Activated T-helper 1 cell treated with Interleukin-2 at 50 U/mL for 16 hours (primary cell): ENCODE measurements around the gene RAF1.
"Not testable (repeated sequence)": the region's sequence is repeated elsewhere in the genome, so short reads cannot be mapped to it uniquely, and the experiment has no call there.

Experiments used
- DNase-seq: peaks from one replicate; pipeline ENCODE4 v3.0.0-alpha.2; 2020; ENCODE audit warnings: low read depth

Gene RAF1

GRCh38 chr3:12675115-12675810 lies 11.3 kb upstream of the RAF1 start:
- DNase-seq, result no peak

DNA sequence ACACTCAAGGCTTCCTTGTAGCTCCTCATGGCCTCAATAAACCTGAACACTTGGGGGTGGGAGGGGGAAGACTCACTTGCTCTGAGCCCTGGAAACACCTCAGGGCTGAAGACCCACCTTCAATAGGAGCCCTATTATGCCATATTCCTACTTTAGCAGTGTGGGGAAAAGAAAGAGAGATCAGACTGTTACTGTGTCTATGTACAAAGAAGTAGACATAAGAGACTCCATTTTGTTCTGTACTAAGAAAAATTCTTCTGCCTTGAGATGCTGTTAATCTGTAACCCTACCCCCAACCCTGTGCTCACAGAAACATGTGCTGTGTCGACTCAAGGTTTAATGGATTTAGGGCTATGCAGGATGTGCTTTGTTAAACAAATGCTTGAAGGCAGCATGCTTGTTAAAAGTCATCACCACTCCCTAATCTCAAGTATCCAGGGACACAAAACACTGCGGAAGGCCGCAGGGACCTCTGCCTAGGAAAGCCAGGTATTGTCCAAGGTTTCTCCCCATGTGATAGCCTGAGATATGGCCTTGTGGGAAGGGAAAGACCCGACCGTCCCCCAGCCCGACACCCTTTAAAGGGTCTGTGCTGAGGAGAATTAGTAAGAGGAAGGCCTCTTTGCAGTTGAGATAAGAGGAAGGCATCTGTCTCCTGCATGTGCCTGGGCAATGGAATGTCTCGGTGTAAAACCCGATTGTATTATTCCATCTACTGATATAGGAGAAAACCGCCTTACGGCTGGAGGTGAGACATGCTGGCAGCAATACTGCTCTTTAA lies 10.2 kb upstream of the RAF1 start:
- not testable (repeated sequence) for DNase-seq

GRCh38 chr3:12671120-12671450 lies 7.2 kb upstream of the RAF1 start:
- no peak for DNase-seq

- no peak for DNase-seq
Measured at GRCh38 chr3:12670365-12671119, 6.6 kb upstream of the RAF1 start.

- no peak for DNase-seq
Measured at GRCh38 chr3:12663401-12663935, 449 bp downstream of the RAF1 start.

GRCh38 chr3:12662593-12663400 lies 1.1 kb downstream of the RAF1 start:
- DNase-seq, result no peak

DNA sequence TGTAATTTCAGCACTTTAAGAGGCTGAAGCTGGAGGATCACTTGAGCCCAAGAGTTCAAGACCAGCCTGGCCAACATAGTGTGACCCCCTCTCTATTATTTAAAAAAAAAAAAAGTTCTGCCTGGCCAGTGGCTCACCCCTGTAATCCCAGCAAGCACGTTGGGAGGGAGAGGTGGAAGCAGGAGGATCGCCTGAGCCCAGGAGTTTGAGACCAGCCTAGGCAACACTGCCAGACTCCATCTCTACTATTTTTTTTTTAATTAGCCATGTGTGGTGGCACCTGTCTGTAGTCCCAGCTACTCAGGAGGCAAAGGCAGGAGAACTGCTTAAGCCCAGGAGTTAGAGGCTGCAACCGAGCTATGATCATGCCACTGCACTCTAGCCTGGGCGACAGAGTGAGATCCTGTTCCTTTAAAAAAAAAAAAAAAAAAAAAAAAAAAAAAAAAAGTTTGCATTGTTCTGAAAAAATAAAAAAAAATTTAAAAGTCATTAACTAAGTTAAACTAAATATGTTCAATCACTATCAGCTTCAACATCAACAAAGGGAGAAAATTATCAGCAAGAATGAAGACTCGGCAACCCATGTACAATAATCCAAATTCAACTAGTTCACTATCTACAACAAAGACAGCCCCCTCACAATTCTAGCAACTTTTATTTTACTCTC lies 1.9 kb downstream of the RAF1 start:
- DNase-seq, result no peak

DNA sequence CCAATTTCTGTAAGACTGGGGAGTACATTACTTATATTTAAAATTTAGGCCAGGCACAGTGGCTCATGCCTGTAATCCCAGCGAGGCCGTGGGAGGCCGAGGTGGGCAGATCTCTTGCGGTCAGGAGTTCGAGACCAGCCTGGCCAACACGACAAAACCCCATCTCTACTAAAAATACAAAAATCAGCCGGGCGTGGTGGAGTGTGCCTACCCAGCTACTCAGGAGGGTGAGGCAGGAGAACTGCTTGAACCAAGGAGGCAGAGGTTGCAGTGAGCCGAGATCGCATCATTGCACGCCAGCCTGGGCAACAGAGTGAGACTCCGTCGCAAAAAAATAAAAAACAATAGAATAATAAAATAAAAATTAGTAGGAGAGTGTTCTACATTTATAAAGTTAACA lies 2.5 kb downstream of the RAF1 start:
- DNase-seq, result not testable (repeated sequence)

GRCh38 chr3:12660196-12660595 lies 3.7 kb downstream of the RAF1 start:
- no peak for DNase-seq

DNA sequence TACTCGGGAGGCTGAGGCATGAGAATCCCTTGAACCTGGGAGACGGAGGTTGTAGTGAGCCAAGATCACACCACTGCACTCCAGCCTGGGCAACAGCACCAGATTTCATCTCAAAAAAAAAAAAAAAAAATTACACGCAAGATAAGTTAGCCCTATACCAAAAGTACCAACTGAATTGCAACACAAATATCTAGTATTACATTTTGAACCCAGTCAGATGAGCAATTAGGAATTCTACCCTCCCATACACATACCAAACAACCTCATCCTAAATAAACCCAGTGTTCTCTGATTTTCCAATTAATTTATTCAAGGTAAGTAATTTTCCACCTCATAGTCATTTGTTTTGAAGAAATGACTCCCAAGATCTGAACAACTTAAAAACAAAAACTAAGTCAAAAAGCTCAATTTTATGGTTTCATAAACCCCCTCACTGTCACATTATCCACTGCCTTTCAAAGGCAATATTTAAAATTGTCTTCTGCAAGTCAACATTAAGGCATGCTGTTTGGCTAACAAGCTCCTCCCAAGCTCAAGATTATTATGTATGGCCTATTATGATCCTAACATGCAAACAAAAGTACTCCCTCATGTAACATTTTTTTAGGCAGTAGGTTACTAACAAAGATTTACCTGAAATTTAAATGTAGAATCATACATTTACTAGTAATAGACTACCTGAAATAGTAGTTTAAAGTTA lies 4.5 kb downstream of the RAF1 start:
- DNase-seq, result no peak

- no peak for DNase-seq
Measured at GRCh38 chr3:12658593-12659058, 5.3 kb downstream of the RAF1 start.

GRCh38 chr3:12656850-12657249 lies 7.1 kb downstream of the RAF1 start:
- no peak for DNase-seq

DNA sequence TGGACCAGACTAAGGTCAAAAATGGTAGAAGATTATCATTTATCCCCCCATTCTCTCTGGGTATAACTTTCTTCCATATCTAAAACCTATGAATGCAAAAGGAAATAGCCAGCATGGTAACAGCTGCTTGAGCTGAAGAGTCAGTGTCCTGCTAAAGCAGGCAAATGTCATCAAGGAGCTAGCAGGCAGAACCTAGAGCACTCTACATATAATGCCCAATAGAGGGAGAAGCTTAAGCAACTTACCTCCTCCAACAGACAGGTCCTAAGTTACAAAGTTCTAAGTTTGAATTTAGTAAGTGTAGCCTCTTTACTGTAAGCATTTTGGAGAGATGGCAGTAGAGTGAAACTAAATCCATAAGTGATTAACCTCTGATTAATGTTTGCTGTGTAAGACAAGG lies 7.7 kb downstream of the RAF1 start:
- no peak for DNase-seq

DNA sequence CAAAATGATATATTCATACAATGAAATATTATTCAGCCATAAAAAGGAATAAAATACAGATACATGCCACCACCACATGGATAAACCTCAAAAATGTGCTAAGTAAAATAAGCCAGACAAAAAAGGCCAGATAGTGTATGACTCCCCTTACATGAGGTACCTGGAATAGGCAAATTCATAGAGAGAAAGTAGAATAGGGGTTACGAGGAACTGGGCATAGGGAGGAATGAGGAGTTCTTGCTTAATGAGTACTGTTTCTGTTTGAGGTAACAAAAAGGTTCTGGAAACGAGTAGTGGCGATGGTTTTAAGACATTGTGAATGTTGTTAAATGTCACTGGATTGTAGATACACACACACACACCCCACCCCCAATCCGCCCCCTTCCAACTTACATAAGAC lies 8.2 kb downstream of the RAF1 start:
- no peak for DNase-seq

- DNase-seq, result no peak
Measured at GRCh38 chr3:12653747-12654146, 10.2 kb downstream of the RAF1 start.

- DNase-seq, result no peak
Measured at GRCh38 chr3:12648384-12648959, 15.4 kb downstream of the RAF1 start.

GRCh38 chr3:12644331-12644937 lies 19.5 kb downstream of the RAF1 start:
- no peak for DNase-seq

DNA sequence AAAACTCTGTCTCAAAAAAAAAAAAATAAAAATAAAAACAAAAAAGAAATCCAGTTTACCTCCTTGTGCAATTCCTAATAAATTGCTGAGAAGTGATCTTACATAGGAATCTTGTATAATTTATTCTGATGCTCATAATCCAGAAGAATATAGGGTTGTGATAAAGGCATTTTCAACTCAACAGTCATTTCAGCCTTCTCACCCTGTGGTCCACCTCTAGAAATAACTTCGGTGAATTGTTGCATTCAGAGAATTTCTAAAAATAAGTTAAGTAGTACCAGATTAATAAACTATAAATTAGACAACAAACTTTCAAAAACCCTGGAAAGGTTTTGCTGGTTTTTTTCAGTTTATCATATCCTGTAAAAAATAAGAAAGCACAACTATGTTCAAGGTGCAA lies 20.2 kb downstream of the RAF1 start:
- no peak for DNase-seq

GRCh38 chr3:12643010-12643380 lies 20.9 kb downstream of the RAF1 start:
- DNase-seq, result no peak

GRCh38 chr3:12640853-12641252 lies 23.1 kb downstream of the RAF1 start:
- DNase-seq, result not testable (repeated sequence)
